Thoracic aorta (tissue), 2 donors: ENCODE data around the gene BLVRB. TPM values are rescaled to one million over a fixed set of nuclear protein-coding genes. Genes with fewer than 3 reads are reported as not detected.
"Not testable (repeated sequence)": the region's sequence is repeated elsewhere in the genome, so short reads cannot be mapped to it uniquely, and the experiment has no call there.

ENCODE experiments used
- ATAC-seq: fragments of 150-250 bp; one replicate; pipeline ENCODE4 v1.8.0; 2017; ENCODE audit warnings: low read depth; ENCODE audit not compliant: insufficient number of reproducible peaks, low FRiP score
- DNase-seq: peaks from one replicate; pipeline ENCODE4 v3.0.0-alpha.2; 2020; ENCODE audit warnings: low spot score
- H3K27ac ChIP-seq, 2 donors: fragments of 200-600 bp; sonication (generic); 1 replicate in 1 of 2; 2 replicates in 1 of 2; pipeline ENCODE4 v1.5.1; 2016; ENCODE audit warnings: mild to moderate bottlenecking in 2 of 2, moderate library complexity in 2 of 2
- H3K27me3 ChIP-seq: fragments of 200-600 bp; sonication (generic); replicated peaks from 2 replicates; pipeline ENCODE4 v1.6.0; 2016; ENCODE audit warnings: mild to moderate bottlenecking; ENCODE audit not compliant: insufficient read depth
- H3K36me3 ChIP-seq: fragments of 200-600 bp; sonication (generic); one replicate; pipeline ENCODE4 v1.5.1; 2016
- H3K4me1 ChIP-seq, 2 donors: fragments of 200-600 bp; sonication (generic); 1 replicate in 1 of 2; 2 replicates in 1 of 2; pipeline versions ENCODE4 v1.5.1 to v1.6.0; 2016; ENCODE audit warnings: low read depth in 2 of 2, mild to moderate bottlenecking in 1 of 2; ENCODE audit not compliant: control insufficient read depth in 1 of 2
- H3K4me3 ChIP-seq: fragments of 200-600 bp; sonication (generic); 2 replicates; pipeline ENCODE4 v1.5.1; 2016; ENCODE audit warnings: mild to moderate bottlenecking
- H3K9me3 ChIP-seq: fragments of 200-600 bp; sonication (generic); 2 replicates; pipeline ENCODE4 v1.5.1; 2016
- CTCF ChIP-seq: fragments of 200-600 bp; sonication (generic); IDR thresholded peaks from one replicate; pipeline ENCODE4 v1.5.1; 2019; ENCODE audit warnings: antibody characterized with exemption
- total RNA-seq, 2 donors: library from RNA; depleted of rRNA; stranded (reverse); fragments of >200 nt; gene quantifications; one replicate each; pipeline versions ENCODE4 v1.1.0 to v1.2.3, GENCODE V29; 2016

BLVRB gene
- total RNA-seq, 2 donors from 2014 or later = 97.4 to 229 TPM

- H3K4me1 ChIP-seq = peaks cover 14 to 25% of the 10 kb centered on the region in 2 donors
- peak; percentile 76 for DNase-seq
- peak overlapping the region; percentile 83 for H3K4me3 ChIP-seq
- ATAC-seq = peak; percentile 78
- no peaks in the 10 kb centered on the region for H3K36me3 ChIP-seq
- no peaks in the 10 kb centered on the region for H3K27me3 ChIP-seq
- peak overlapping the region; percentile 89 to 92 for H3K27ac ChIP-seq
- H3K9me3 ChIP-seq = no peaks in the 10 kb centered on the region
- peak; percentile 92 for TF ChIP-seq CTCF
Measured at GRCh38 chr19:40464059-40465024, 1.2 kb downstream of the BLVRB start.

- not testable (repeated sequence) for ATAC-seq, H3K27me3 ChIP-seq, H3K9me3 ChIP-seq, DNase-seq, H3K36me3 ChIP-seq
- Histone ChIP-seq H3K27ac (peak overlapping the region in 1 of 2 donors; percentile 89), H3K4me3 (peak overlapping the region; percentile 83), H3K4me1 (peaks cover 14 to 25% of the 10 kb centered on the region in 2 donors)
Measured at GRCh38 chr19:40463587-40464037, 1.9 kb downstream of the BLVRB start.

- no peaks in the 10 kb centered on the region for H3K9me3 ChIP-seq
- H3K4me3 ChIP-seq = no peak overlapping the region
- DNase-seq (no peak), ATAC-seq (no peak)
- peak overlapping the region in 1 of 2 donors; percentile 34 for H3K27ac ChIP-seq
- no peaks in the 10 kb centered on the region for H3K27me3 ChIP-seq
- peaks cover 4% of the 10 kb centered on the region for H3K36me3 ChIP-seq
- peaks cover 9 to 25% of the 10 kb centered on the region in 2 donors for H3K4me1 ChIP-seq
- TF ChIP-seq CTCF = no peak
Measured at GRCh38 chr19:40461669-40462221, 3.8 kb downstream of the BLVRB start.

GRCh38 chr19:40460185-40460584 lies 5.4 kb downstream of the BLVRB start:
- TF ChIP-seq CTCF = no peak
- Histone ChIP-seq H3K4me3 (no peak overlapping the region), H3K36me3 (peaks cover 4% of the 10 kb centered on the region), H3K4me1 (peaks cover 9 to 17% of the 10 kb centered on the region in 2 donors), H3K27ac (no peak overlapping the region), H3K27me3 (no peaks in the 10 kb centered on the region), H3K9me3 (no peaks in the 10 kb centered on the region)
- ATAC-seq (no peak), DNase-seq (no peak)

GRCh38 chr19:40458597-40458974 lies 7.0 kb downstream of the BLVRB start:
- no peak overlapping the region for H3K27ac ChIP-seq
- TF ChIP-seq CTCF = no peak
- no peak for ATAC-seq
- H3K9me3 ChIP-seq = no peaks in the 10 kb centered on the region
- H3K4me1 ChIP-seq = peaks cover 0 to 1% of the 10 kb centered on the region in 2 donors
- H3K36me3 ChIP-seq = peaks cover 4% of the 10 kb centered on the region
- no peaks in the 10 kb centered on the region for H3K27me3 ChIP-seq
- DNase-seq = no peak
- H3K4me3 ChIP-seq = no peak overlapping the region
